Prostate gland (tissue), 2 donors: ENCODE data around the gene PABPC1L. TPM values are rescaled to one million over a fixed set of nuclear protein-coding genes. Genes with fewer than 3 reads are reported as not detected.
A peak's percentile ranks its signal among the peaks of the same experiment; 100 is the strongest.

Experiments used
- DNase-seq: peaks from one replicate; pipeline ENCODE4 v3.0.0-alpha.2; 2019; ENCODE audit warnings: low spot score
- H3K27ac ChIP-seq, 2 donors: fragments of 200-600 bp; sonication (generic); 2 replicates each; pipeline ENCODE4 v1.5.1; 2017 to 2019
- H3K27me3 ChIP-seq: fragments of 200-600 bp; sonication (generic); replicated peaks from 2 replicates; pipeline ENCODE4 v1.5.1; 2019; ENCODE audit not compliant: insufficient read depth
- H3K36me3 ChIP-seq, 2 donors: fragments of 200-600 bp; sonication (generic); 1 replicate in 1 of 2; 2 replicates in 1 of 2; pipeline versions ENCODE4 v1.5.1 to v1.8.1; 2017 to 2019
- H3K4me1 ChIP-seq: fragments of 200-600 bp; sonication (generic); replicated peaks from 2 replicates; pipeline ENCODE4 v1.5.1; 2019
- H3K4me3 ChIP-seq, 2 donors: fragments of 200-600 bp; sonication (generic); 2 replicates each; pipeline ENCODE4 v1.5.1; 2017 to 2019
- H3K9me3 ChIP-seq: fragments of 200-600 bp; sonication (generic); 2 replicates; pipeline ENCODE4 v1.5.1; 2017
- POLR2A ChIP-seq: fragments of 450-650 bp; IDR thresholded peaks from one replicate; pipeline ENCODE4 v1.6.1; 2016; ENCODE audit warnings: antibody characterized with exemption, mild to moderate bottlenecking
- POLR2AphosphoS5 ChIP-seq: sonication (generic); formaldehyde crosslinking; IDR thresholded peaks from one replicate; pipeline ENCODE4 v1.6.1; 2017; ENCODE audit warnings: antibody characterized with exemption
- WGBS: methylation state at CpG from one replicate; pipeline ENCODE4 v1.1.5; 2018; 5-methylcytosine and 5-hydroxymethylcytosine counted together
- intact Hi-C: fragments of 100-400 bp; cut with DNase I; formaldehyde crosslinking; loops from one replicate; pipeline ENCODE4 v1.14.2; 2022
- total RNA-seq, 2 donors: library from RNA; depleted of rRNA; stranded (reverse); fragments of >200 nt; gene quantifications; one replicate each; pipeline ENCODE4 v1.1.0, GENCODE V29; 2016
- TF ChIP-seq, protein P1 (sequence below), 4 experiments: fragments of 200-600 bp in 2 of 4; fragments of 450-650 bp in 2 of 4; sonication (generic) in 2 of 4; IDR thresholded peaks; 1 replicate in 3 of 4; 2 replicates in 1 of 4; pipeline ENCODE4 v1.5.1; 2016 to 2019; ENCODE audit warnings: antibody characterized with exemption in 4 of 4, mild to moderate bottlenecking in 2 of 4, moderate library complexity in 2 of 4

The PABPC1L gene
- total RNA-seq, 2 donors from 2014 or later = 35.6 to 48.9 TPM

DNA sequence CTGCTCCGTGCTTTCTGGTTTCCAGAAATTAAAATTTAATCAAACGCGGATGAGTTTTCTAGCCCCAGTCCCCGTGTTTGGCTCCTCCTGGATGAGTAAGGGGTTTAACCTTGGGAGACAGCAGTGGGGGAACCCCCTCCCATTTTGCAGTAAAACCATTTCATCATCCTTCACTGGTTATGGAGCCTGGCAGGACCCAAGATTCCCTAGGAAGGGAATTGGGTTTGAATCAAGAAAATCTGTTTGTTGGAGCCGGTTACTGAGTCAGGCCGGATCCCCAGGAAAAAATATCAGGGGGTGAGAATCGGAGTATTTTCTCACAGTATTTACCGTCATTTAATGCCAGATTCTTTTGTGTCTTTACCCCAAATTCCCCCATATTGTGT, 23.6 kb upstream of the PABPC1L start:
- TF ChIP-seq, protein P1, sequence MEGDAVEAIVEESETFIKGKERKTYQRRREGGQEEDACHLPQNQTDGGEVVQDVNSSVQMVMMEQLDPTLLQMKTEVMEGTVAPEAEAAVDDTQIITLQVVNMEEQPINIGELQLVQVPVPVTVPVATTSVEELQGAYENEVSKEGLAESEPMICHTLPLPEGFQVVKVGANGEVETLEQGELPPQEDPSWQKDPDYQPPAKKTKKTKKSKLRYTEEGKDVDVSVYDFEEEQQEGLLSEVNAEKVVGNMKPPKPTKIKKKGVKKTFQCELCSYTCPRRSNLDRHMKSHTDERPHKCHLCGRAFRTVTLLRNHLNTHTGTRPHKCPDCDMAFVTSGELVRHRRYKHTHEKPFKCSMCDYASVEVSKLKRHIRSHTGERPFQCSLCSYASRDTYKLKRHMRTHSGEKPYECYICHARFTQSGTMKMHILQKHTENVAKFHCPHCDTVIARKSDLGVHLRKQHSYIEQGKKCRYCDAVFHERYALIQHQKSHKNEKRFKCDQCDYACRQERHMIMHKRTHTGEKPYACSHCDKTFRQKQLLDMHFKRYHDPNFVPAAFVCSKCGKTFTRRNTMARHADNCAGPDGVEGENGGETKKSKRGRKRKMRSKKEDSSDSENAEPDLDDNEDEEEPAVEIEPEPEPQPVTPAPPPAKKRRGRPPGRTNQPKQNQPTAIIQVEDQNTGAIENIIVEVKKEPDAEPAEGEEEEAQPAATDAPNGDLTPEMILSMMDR (IDR thresholded peaks at IDR 0.05) = no peak
- Histone ChIP-seq H3K9me3 (no peaks in the 10 kb centered on the region), H3K4me1 (peaks cover 16% of the 10 kb centered on the region), H3K27ac (peak overlapping the region; percentile 87 to 93), H3K27me3 (no peaks in the 10 kb centered on the region), H3K4me3 (peak overlapping the region; percentile 81 to 100), H3K36me3 (no peaks in the 10 kb centered on the region)
- WGBS = 0% methylated on average over 8 of the region's 8 CpGs
- no peak for DNase-seq
- intact Hi-C loops = loop anchor here (5.0 kb wide), 1 partner anchor 81 kb away; the partner anchor contains the start of gene STK4

DNA sequence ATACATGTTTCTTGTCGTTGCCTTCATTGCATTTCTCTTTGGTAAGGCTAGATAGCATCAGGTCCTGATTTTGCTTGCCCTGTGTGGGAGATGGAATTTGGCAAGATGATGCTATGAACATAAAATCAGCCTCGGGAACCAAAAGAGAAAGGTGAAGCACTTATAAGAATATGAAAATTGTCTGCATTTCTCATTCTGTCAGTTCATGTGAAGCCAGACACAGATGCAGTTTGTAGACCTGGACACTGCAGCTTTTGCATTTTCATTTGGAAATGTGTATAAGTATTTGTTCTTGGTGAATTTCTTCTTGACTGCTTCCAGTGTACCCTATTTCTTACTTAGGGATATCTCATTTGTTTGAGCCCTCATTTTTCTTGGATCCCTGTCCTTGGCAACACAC, 23.0 kb upstream of the PABPC1L start:
- Histone ChIP-seq H3K4me1 (peaks cover 18% of the 10 kb centered on the region), H3K27me3 (no peaks in the 10 kb centered on the region), H3K27ac (peak overlapping the region in 1 of 2 donors; percentile 93), H3K4me3 (peak overlapping the region; percentile 81 to 100), H3K36me3 (no peaks in the 10 kb centered on the region), H3K9me3 (no peaks in the 10 kb centered on the region)
- no peak for DNase-seq
- TF ChIP-seq POLR2AphosphoS5 (no peak), POLR2A (no peak)
- TF ChIP-seq, protein P1 (IDR thresholded peaks at IDR 0.05) = no peak
- WGBS = 0% methylated on average over 2 of the region's 2 CpGs
- intact Hi-C loops = loop anchor here (5.0 kb wide), 1 partner anchor 80 kb away; the partner anchor contains the start of gene STK4

DNA sequence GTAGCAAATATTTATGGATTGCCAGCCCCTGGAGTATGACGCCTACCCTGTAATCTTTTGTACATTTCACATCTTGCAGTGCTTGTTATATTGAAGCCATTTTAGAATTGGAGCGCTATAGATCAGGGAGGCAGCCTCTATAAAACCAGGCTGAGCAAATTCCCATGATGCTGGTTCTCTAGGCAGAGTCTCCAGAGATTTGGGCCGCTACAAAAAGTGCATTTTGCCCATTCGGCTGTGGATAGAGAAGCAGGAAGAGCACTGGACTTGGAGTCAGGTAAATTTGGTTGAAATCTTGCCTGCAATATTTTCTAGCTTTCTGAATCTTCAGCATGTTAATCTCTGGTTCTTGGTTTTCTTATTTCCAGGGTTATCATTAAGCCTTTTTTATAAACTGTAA, 22.4 kb upstream of the PABPC1L start:
- Histone ChIP-seq H3K9me3 (no peaks in the 10 kb centered on the region), H3K36me3 (no peaks in the 10 kb centered on the region), H3K4me1 (peaks cover 18% of the 10 kb centered on the region), H3K27ac (no peak overlapping the region), H3K4me3 (no peak overlapping the region), H3K27me3 (no peaks in the 10 kb centered on the region)
- DNase-seq = no peak
- 71% methylated on average over 4 of the region's 4 CpGs for WGBS
- intact Hi-C loops = loop anchor here (5.0 kb wide), 1 partner anchor 80 kb away; the partner anchor contains the start of gene STK4
- TF ChIP-seq, protein P1 (IDR thresholded peaks at IDR 0.05) = no peak
- TF ChIP-seq POLR2A (no peak), POLR2AphosphoS5 (no peak)

DNA sequence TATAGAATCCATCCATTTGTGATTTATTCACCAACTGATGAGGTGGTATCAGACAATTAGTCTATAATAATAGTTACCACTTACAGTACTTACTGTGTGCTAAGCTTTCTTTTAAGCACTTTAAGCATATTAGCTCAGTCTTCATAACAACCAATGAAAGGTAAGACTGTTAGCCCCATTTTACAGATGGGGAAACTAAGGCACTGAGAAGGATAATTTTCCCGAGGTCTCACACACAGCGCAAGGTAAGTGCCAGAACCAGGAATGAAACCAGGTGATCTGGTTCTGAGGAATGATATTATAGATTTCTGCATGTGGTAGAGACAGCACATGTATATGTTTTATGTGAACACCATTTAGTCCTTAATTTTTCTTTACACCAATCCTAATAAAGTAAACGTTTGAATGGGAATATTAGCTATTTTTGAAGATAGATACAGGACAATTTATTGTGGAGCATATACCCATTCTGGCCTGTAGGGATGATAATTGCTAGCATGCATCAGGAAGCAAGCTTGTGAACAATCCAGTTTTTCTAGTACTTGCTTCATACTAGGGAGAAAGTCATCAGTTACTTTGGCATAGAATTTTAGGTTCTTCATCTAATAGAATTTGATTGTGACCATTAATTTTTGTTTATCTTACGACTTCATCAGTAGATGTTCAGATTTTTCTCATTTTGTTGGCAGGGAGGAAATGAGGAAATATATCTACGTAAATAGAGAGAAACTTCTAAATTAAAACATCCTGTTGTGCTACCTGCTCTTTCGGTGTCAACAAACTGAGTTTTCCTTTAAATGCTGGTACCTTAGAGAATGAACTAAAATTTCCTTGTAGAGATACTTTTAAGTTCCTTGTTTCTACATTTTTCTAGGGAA, 21.4 kb upstream of the PABPC1L start:
- Histone ChIP-seq H3K27me3 (no peaks in the 10 kb centered on the region), H3K4me3 (no peak overlapping the region), H3K36me3 (no peaks in the 10 kb centered on the region), H3K4me1 (peaks cover 18% of the 10 kb centered on the region), H3K9me3 (no peaks in the 10 kb centered on the region), H3K27ac (no peak overlapping the region)
- DNase-seq = no peak
- 54% methylated on average over 6 of the region's 6 CpGs for WGBS
- intact Hi-C loops = loop anchor here (5.0 kb wide), 1 partner anchor 79 kb away; the partner anchor contains the start of gene STK4
- TF ChIP-seq POLR2A (no peak), POLR2AphosphoS5 (peak; percentile 71)
- TF ChIP-seq, protein P1 (IDR thresholded peaks at IDR 0.05) = peak in 3 of 4 experiments; percentile 29 to 70 (median 58)
